Stomach (tissue), 9 donors: Measurements from ENCODE around the gene ZNF587B. TPM values are rescaled to one million over a fixed set of nuclear protein-coding genes. Genes with fewer than 3 reads are reported as not detected.
"Not testable (repeated sequence)": the region's sequence is repeated elsewhere in the genome, so short reads cannot be mapped to it uniquely, and the experiment has no call there.

Experiments used
- DNase-seq, 2 donors: peaks; one replicate each; pipeline versions ENCODE4 v3.0.0 to v3.0.0-alpha.2; 2013 to 2019
- H3K27ac ChIP-seq, 5 donors: fragments of 200-600 bp in 4 of 5; sonication (generic) in 4 of 5; one replicate each; pipeline ENCODE4 v1.5.1; 2013 to 2019; ENCODE audit warnings: mild to moderate bottlenecking in 1 of 5, moderate library complexity in 1 of 5
- H3K27me3 ChIP-seq, 3 donors: fragments of 200-600 bp; sonication (generic); one replicate each; pipeline ENCODE4 v1.5.1; 2017 to 2019; ENCODE audit warnings: mixed run types in 1 of 3
- H3K36me3 ChIP-seq, 4 donors: fragments of 200-600 bp; sonication (generic); 1 replicate in 3 of 4; 2 replicates in 1 of 4; pipeline ENCODE4 v1.5.1; 2016 to 2019
- H3K4me1 ChIP-seq, 4 donors: fragments of 200-600 bp; sonication (generic); one replicate each; pipeline ENCODE4 v1.5.1; 2016 to 2019
- H3K4me3 ChIP-seq, 4 donors: fragments of 200-600 bp; sonication (generic) in 3 of 4; one replicate each; pipeline ENCODE4 v1.5.1; 2016 to 2019; ENCODE audit warnings: mild to moderate bottlenecking in 1 of 4
- H3K9me3 ChIP-seq, 4 donors: fragments of 200-600 bp; sonication (generic); one replicate each; pipeline ENCODE4 v1.5.1; 2016 to 2019
- CTCF ChIP-seq, 7 experiments: fragments of 450-650 bp in 4 of 7; fragments of 200-600 bp in 3 of 7; sonication (generic) in 3 of 7; IDR thresholded peaks; one replicate each; pipeline ENCODE4 v1.5.1; 2016 to 2019; ENCODE audit warnings: antibody characterized with exemption in 7 of 7, control low read depth in 2 of 7, mild to moderate bottlenecking in 1 of 7
- EP300 ChIP-seq: sonication (generic); formaldehyde crosslinking; IDR thresholded peaks from one replicate; pipeline ENCODE4 v1.6.1; 2017; ENCODE audit warnings: antibody characterized with exemption
- POLR2A ChIP-seq, 4 donors: fragments of 450-650 bp; IDR thresholded peaks; one replicate each; pipeline ENCODE4 v1.6.1; 2016; ENCODE audit warnings: antibody characterized with exemption in 4 of 4, control low read depth in 2 of 4, mild to moderate bottlenecking in 1 of 4, moderate library complexity in 1 of 4
- POLR2AphosphoS5 ChIP-seq, 3 donors: sonication (generic); formaldehyde crosslinking; IDR thresholded peaks; one replicate each; pipeline ENCODE4 v1.6.1; 2016; ENCODE audit warnings: antibody characterized with exemption in 3 of 3
- WGBS, 5 donors: extraction: QIAGEN DNeasy Blood & Tissue Kit in 3 of 5; methylation state at CpG; one replicate each; pipeline versions ENCODE4 v1.1.5 to v1.1.7; 2013 to 2018; 5-methylcytosine and 5-hydroxymethylcytosine counted together
- intact Hi-C: fragments of 100-400 bp; cut with DNase I; formaldehyde crosslinking; loops from one replicate; pipeline ENCODE4 v1.15.1; 2023; ENCODE audit warnings: low total_unique reads
- polyA plus RNA-seq, 3 donors: library from polyadenylated mRNA; stranded (reverse); fragments of 200-250 nt; gene quantifications; one replicate each; pipeline ENCODE4 v1.2.3, GENCODE V29; 2013
- total RNA-seq, 5 donors: library from RNA; depleted of rRNA; stranded (reverse); fragments of >200 nt; gene quantifications; one replicate each; pipeline versions ENCODE4 v1.1.0 to v1.2.3, GENCODE V29; 2014 to 2016
- donor health status: healthy with polysubstance abuse.
- donor health status: Bipolar disorder and iron deficiency.
- donor health status: healthy.

ZNF587B gene
- total and polyA plus RNA-seq, 8 donors: 3.0 to 60.6 (median 10.4) TPM; not detected in 1

- intact Hi-C loops, H3K9me3 ChIP-seq, DNase-seq, H3K27me3 ChIP-seq, H3K4me3 ChIP-seq: not testable (repeated sequence)
- Histone ChIP-seq H3K36me3 (peaks cover 0 to 27% (median 10%) of the 10 kb centered on the region in 4 donors), H3K4me1 (peaks cover 15 to 57% (median 45%) of the 10 kb centered on the region in 4 donors), H3K27ac (peak overlapping the region in 1 of 5 donors; percentile 3)
- WGBS, 5 donors: 41 to 79% (median 53%) methylated on average over 4 of the region's 4 CpGs
Observed at GRCh38 chr19:57823608-57824007, 6.5 kb upstream of the ZNF587B start.

- 86 to 93% (median 90%) methylated on average over 6 of the region's 6 CpGs for WGBS, 5 donors
- TF ChIP-seq POLR2AphosphoS5 (IDR thresholded peaks at IDR 0.05) (no peak), POLR2A (IDR thresholded peaks at IDR 0.05) (no peak), EP300 (no peak), CTCF (IDR thresholded peaks at IDR 0.05) (no peak)
- Histone ChIP-seq H3K27ac (no peak overlapping the region), H3K4me1 (peaks cover 20 to 63% (median 47%) of the 10 kb centered on the region in 4 donors), H3K4me3 (no peak overlapping the region), H3K9me3 (no peaks in the 10 kb centered on the region), H3K36me3 (peaks cover 0 to 27% (median 10%) of the 10 kb centered on the region in 4 donors), H3K27me3 (no peaks in the 10 kb centered on the region)
- no peak for DNase-seq
- intact Hi-C loops: no loop called here
Observed at GRCh38 chr19:57825511-57825910, 4.6 kb upstream of the ZNF587B start.

GRCh38 chr19:57829316-57829715 lies 783 bp upstream of the ZNF587B start:
- Histone ChIP-seq H3K27ac (peak overlapping the region in 1 of 5 donors; percentile 67), H3K9me3 (no peaks in the 10 kb centered on the region), H3K4me3 (no peak overlapping the region), H3K36me3 (peaks cover 0 to 15% (median 10%) of the 10 kb centered on the region in 4 donors), H3K27me3 (no peaks in the 10 kb centered on the region), H3K4me1 (peaks cover 7 to 38% (median 23%) of the 10 kb centered on the region in 4 donors)
- 31 to 63% (median 40%) methylated on average over 5 of the region's 5 CpGs for WGBS, 5 donors
- intact Hi-C loops: no loop called here
- TF ChIP-seq CTCF (IDR thresholded peaks at IDR 0.05) (no peak), EP300 (no peak), POLR2AphosphoS5 (IDR thresholded peaks at IDR 0.05) (no peak), POLR2A (IDR thresholded peaks at IDR 0.05) (no peak)
- DNase-seq: peak in 1 of 2 donors; percentile 60

- H3K27ac ChIP-seq, H3K9me3 ChIP-seq, H3K27me3 ChIP-seq, intact Hi-C loops, H3K4me3 ChIP-seq, H3K4me1 ChIP-seq, DNase-seq: not testable (repeated sequence)
- H3K36me3 ChIP-seq: peaks cover 0 to 51% (median 49%) of the 10 kb centered on the region in 4 donors
- WGBS, 5 donors: 92 to 97% (median 96%) methylated on average over 5 of the region's 5 CpGs
Observed at GRCh38 chr19:57836991-57837390, 6.9 kb downstream of the ZNF587B start.

GRCh38 chr19:57838622-57839191 lies 8.6 kb downstream of the ZNF587B start:
- DNase-seq, H3K4me1 ChIP-seq, intact Hi-C loops, H3K4me3 ChIP-seq, H3K27ac ChIP-seq, H3K9me3 ChIP-seq, H3K27me3 ChIP-seq: not testable (repeated sequence)
- H3K36me3 ChIP-seq: peaks cover 0 to 64% (median 62%) of the 10 kb centered on the region in 4 donors
- 88 to 94% (median 90%) methylated on average over 4 to 5 of the region's 5 CpGs for WGBS, 5 donors

GRCh38 chr19:57841122-57841763 lies 11.1 kb downstream of the ZNF587B start:
- H3K27ac ChIP-seq: no peak overlapping the region
- no peaks in the 10 kb centered on the region for H3K27me3 ChIP-seq
- H3K36me3 ChIP-seq: peaks cover 3 to 83% (median 79%) of the 10 kb centered on the region in 4 donors
- no peak for DNase-seq
- H3K4me3 ChIP-seq: no peak overlapping the region
- TF ChIP-seq EP300: no peak
- TF ChIP-seq POLR2AphosphoS5 (IDR thresholded peaks at IDR 0.05): no peak
- TF ChIP-seq POLR2A (IDR thresholded peaks at IDR 0.05): no peak
- TF ChIP-seq CTCF (IDR thresholded peaks at IDR 0.05): no peak
- 67 to 83% (median 76%) methylated on average over 5 to 6 of the region's 6 CpGs for WGBS, 5 donors
- intact Hi-C loops: no loop called here
- no peaks in the 10 kb centered on the region for H3K4me1 ChIP-seq
- H3K9me3 ChIP-seq: no peaks in the 10 kb centered on the region

GRCh38 chr19:57847164-57847563 lies 17.1 kb downstream of the ZNF587B start:
- H3K9me3 ChIP-seq, intact Hi-C loops, H3K27me3 ChIP-seq, H3K4me3 ChIP-seq, H3K27ac ChIP-seq: not testable (repeated sequence)
- 68 to 96% (median 79%) methylated on average over 3 of the region's 3 CpGs for WGBS, 5 donors
- Histone ChIP-seq H3K4me1 (peaks cover 13 to 22% (median 17%) of the 10 kb centered on the region in 4 donors), H3K36me3 (peaks cover 3 to 44% (median 34%) of the 10 kb centered on the region in 4 donors)
- DNase-seq: peak in 1 of 2 donors; percentile 12

GRCh38 chr19:57849162-57849665 lies 19.1 kb downstream of the ZNF587B start:
- DNase-seq, intact Hi-C loops, H3K27me3 ChIP-seq: not testable (repeated sequence)
- 88 to 96% (median 88%) methylated on average over 2 of the region's 2 CpGs for WGBS, 5 donors
- peaks cover 11 to 43% (median 36%) of the 10 kb centered on the region in 4 donors for H3K36me3 ChIP-seq
- peak overlapping the region in 3 of 4 donors; percentile 61 to 81 (median 79) for H3K4me3 ChIP-seq
- H3K9me3 ChIP-seq: peaks cover 0 to 14% (median 2%) of the 10 kb centered on the region in 4 donors
- peaks cover 13 to 22% (median 17%) of the 10 kb centered on the region in 4 donors for H3K4me1 ChIP-seq
- peak overlapping the region in 4 of 5 donors; percentile 84 to 87 (median 86) for H3K27ac ChIP-seq
